ENCODE measurements around the gene RASGEF1C. TPM values are rescaled to one million over a fixed set of nuclear protein-coding genes. Genes with fewer than 3 reads are reported as not detected.

Gene RASGEF1C
- total RNA-seq, 1 experiment from 2014 or later = not detected

- Histone ChIP-seq H3K4me3 (ENCODE audit: low read length) (no peak overlapping the region), H2AFZ (ENCODE audit: low read length) (no peak overlapping the region), H4K20me1 (ENCODE audit: insufficient read depth, low read depth, low read length) (no peaks in the 10 kb centered on the region), H3K27me3 (ENCODE audit: low read length) (no peaks in the 10 kb centered on the region), H3K4me2 (ENCODE audit: low read depth, low read length, poor library complexity, severe bottlenecking) (no peak overlapping the region), H3K9ac (ENCODE audit: low read length) (no peak overlapping the region), H3K27ac (ENCODE audit: low read length) (no peak overlapping the region), H3K79me2 (ENCODE audit: low read length) (no peaks in the 10 kb centered on the region), H3K4me1 (ENCODE audit: low read length) (no peaks in the 10 kb centered on the region), H3K9me3 (ENCODE audit: low read length) (no peaks in the 10 kb centered on the region), H3K36me3 (ENCODE audit: insufficient read depth, low read length) (no peaks in the 10 kb centered on the region), H3K9me2 (replicated peaks; ENCODE audit: insufficient read depth, low read length) (no peaks in the 10 kb centered on the region)
- no peak for DNase-seq
Observed at GRCh38 chr5:180067986-180068385, 141.0 kb downstream of the RASGEF1C start.

DNA sequence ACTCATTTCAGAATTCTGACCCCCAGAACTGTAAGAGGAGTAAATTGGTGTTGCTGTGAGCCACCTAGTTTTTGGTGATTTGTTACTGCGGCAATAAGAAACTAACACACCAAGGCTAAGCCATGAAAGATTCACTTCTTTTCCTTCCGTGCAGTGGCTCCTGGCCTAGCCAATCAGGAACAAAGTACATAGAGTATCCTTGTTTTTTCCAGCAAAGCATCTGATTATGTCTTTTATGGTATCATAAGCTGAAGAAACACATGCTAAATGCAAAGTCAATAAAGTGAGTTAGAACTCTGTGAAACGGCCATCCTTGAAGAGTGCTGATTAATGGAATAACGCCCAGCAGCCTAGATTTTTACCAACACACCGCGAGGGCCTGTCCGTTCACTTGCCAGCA, 148.8 kb downstream of the RASGEF1C start:
- H3K4me3 ChIP-seq (ENCODE audit: low read length) = no peak overlapping the region
- no peaks in the 10 kb centered on the region for H3K27me3 ChIP-seq (ENCODE audit: low read length)
- H4K20me1 ChIP-seq (ENCODE audit: insufficient read depth, low read depth, low read length) = no peaks in the 10 kb centered on the region
- no peaks in the 10 kb centered on the region for H3K9me2 ChIP-seq (replicated peaks; ENCODE audit: insufficient read depth, low read length)
- no peaks in the 10 kb centered on the region for H3K79me2 ChIP-seq (ENCODE audit: low read length)
- H3K27ac ChIP-seq (ENCODE audit: low read length) = no peak overlapping the region
- no peak overlapping the region for H3K9ac ChIP-seq (ENCODE audit: low read length)
- H3K9me3 ChIP-seq (ENCODE audit: low read length) = no peaks in the 10 kb centered on the region
- no peaks in the 10 kb centered on the region for H3K4me1 ChIP-seq (ENCODE audit: low read length)
- no peak for DNase-seq
- H3K4me2 ChIP-seq (ENCODE audit: low read depth, low read length, poor library complexity, severe bottlenecking) = no peak overlapping the region
- H2AFZ ChIP-seq (ENCODE audit: low read length) = no peak overlapping the region
- no peaks in the 10 kb centered on the region for H3K36me3 ChIP-seq (ENCODE audit: insufficient read depth, low read length)

DNA sequence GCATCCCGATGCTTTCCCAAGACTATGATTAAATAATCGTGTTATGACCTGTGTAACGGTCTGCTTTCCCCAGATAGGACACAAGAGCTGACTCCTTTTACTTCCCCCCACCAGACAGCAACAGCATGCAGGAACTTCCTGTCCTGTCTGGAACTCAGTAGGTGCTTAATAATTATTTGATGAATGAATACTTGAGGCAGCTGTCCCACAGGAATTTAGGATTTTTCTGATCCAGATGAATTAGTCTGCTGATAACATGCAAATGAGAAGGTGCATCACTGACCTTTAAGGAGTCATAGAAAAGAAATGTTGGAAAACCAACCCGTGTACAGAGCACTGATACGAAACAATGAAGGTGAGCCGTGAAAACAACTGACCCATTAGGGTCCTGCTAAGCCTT, 149.7 kb downstream of the RASGEF1C start:
- no peak overlapping the region for H2AFZ ChIP-seq (ENCODE audit: low read length)
- no peaks in the 10 kb centered on the region for H3K4me1 ChIP-seq (ENCODE audit: low read length)
- H3K9me2 ChIP-seq (replicated peaks; ENCODE audit: insufficient read depth, low read length) = no peaks in the 10 kb centered on the region
- H3K27me3 ChIP-seq (ENCODE audit: low read length) = no peaks in the 10 kb centered on the region
- no peak overlapping the region for H3K4me3 ChIP-seq (ENCODE audit: low read length)
- no peaks in the 10 kb centered on the region for H3K9me3 ChIP-seq (ENCODE audit: low read length)
- no peaks in the 10 kb centered on the region for H3K79me2 ChIP-seq (ENCODE audit: low read length)
- H3K27ac ChIP-seq (ENCODE audit: low read length) = no peak overlapping the region
- no peak overlapping the region for H3K4me2 ChIP-seq (ENCODE audit: low read depth, low read length, poor library complexity, severe bottlenecking)
- H4K20me1 ChIP-seq (ENCODE audit: insufficient read depth, low read depth, low read length) = no peaks in the 10 kb centered on the region
- no peak for DNase-seq
- no peak overlapping the region for H3K9ac ChIP-seq (ENCODE audit: low read length)
- H3K36me3 ChIP-seq (ENCODE audit: insufficient read depth, low read length) = no peaks in the 10 kb centered on the region

DNA sequence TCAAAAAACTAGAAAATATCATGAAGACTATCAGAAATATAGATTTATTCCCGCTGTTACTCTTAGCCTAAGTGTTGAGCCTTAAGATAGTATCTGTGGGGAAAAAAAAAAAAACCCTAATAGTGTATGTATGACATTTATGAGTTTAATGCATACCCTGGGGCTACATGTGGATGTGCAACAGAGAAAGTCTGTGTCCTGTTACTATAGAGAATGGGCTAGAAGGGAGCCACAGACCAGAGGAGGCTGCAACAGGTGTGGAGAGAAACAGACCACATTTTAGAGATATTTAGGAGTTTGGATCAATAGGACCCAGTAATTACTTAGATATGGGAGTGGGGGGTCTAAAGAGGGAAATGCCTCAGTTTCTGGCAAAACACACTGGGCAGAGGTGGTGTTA, 152.9 kb downstream of the RASGEF1C start:
- H4K20me1 ChIP-seq (ENCODE audit: insufficient read depth, low read depth, low read length) = no peaks in the 10 kb centered on the region

GRCh38 chr5:180054226-180054625, 154.8 kb downstream of the RASGEF1C start:
- DNase-seq = no peak
- H3K36me3 ChIP-seq (ENCODE audit: insufficient read depth, low read length) = no peaks in the 10 kb centered on the region
- no peak overlapping the region for H3K4me2 ChIP-seq (ENCODE audit: low read depth, low read length, poor library complexity, severe bottlenecking)
- no peak overlapping the region for H3K9ac ChIP-seq (ENCODE audit: low read length)
- H3K9me2 ChIP-seq (replicated peaks; ENCODE audit: insufficient read depth, low read length) = no peaks in the 10 kb centered on the region
- H3K27me3 ChIP-seq (ENCODE audit: low read length) = no peaks in the 10 kb centered on the region
- no peaks in the 10 kb centered on the region for H3K9me3 ChIP-seq (ENCODE audit: low read length)
- no peak overlapping the region for H2AFZ ChIP-seq (ENCODE audit: low read length)
- H4K20me1 ChIP-seq (ENCODE audit: insufficient read depth, low read depth, low read length) = no peaks in the 10 kb centered on the region
- H3K4me3 ChIP-seq (ENCODE audit: low read length) = no peak overlapping the region
- H3K4me1 ChIP-seq (ENCODE audit: low read length) = no peaks in the 10 kb centered on the region
- H3K27ac ChIP-seq (ENCODE audit: low read length) = no peak overlapping the region
- H3K79me2 ChIP-seq (ENCODE audit: low read length) = no peaks in the 10 kb centered on the region

More for the DNA sequence above, 152.9 kb downstream of the RASGEF1C start:
- no peaks in the 10 kb centered on the region for H3K9me3 ChIP-seq (ENCODE audit: low read length)
- no peak overlapping the region for H3K4me3 ChIP-seq (ENCODE audit: low read length)
- H3K27ac ChIP-seq (ENCODE audit: low read length) = no peak overlapping the region
- no peak overlapping the region for H2AFZ ChIP-seq (ENCODE audit: low read length)
- no peaks in the 10 kb centered on the region for H3K9me2 ChIP-seq (replicated peaks; ENCODE audit: insufficient read depth, low read length)
- no peak for DNase-seq
- no peaks in the 10 kb centered on the region for H3K27me3 ChIP-seq (ENCODE audit: low read length)
- no peak overlapping the region for H3K9ac ChIP-seq (ENCODE audit: low read length)
- H3K36me3 ChIP-seq (ENCODE audit: insufficient read depth, low read length) = no peaks in the 10 kb centered on the region
- no peaks in the 10 kb centered on the region for H3K4me1 ChIP-seq (ENCODE audit: low read length)
- no peaks in the 10 kb centered on the region for H3K79me2 ChIP-seq (ENCODE audit: low read length)
- H3K4me2 ChIP-seq (ENCODE audit: low read depth, low read length, poor library complexity, severe bottlenecking) = no peak overlapping the region

- no peak overlapping the region for H3K4me3 ChIP-seq (ENCODE audit: low read length)
- H3K9me3 ChIP-seq (ENCODE audit: low read length) = no peaks in the 10 kb centered on the region
- H3K36me3 ChIP-seq (ENCODE audit: insufficient read depth, low read length) = no peaks in the 10 kb centered on the region
- no peak for DNase-seq
- no peaks in the 10 kb centered on the region for H3K27me3 ChIP-seq (ENCODE audit: low read length)
- no peaks in the 10 kb centered on the region for H3K4me1 ChIP-seq (ENCODE audit: low read length)
- H4K20me1 ChIP-seq (ENCODE audit: insufficient read depth, low read depth, low read length) = no peaks in the 10 kb centered on the region
- H2AFZ ChIP-seq (ENCODE audit: low read length) = no peak overlapping the region
- H3K79me2 ChIP-seq (ENCODE audit: low read length) = no peaks in the 10 kb centered on the region
- no peak overlapping the region for H3K9ac ChIP-seq (ENCODE audit: low read length)
- H3K4me2 ChIP-seq (ENCODE audit: low read depth, low read length, poor library complexity, severe bottlenecking) = no peak overlapping the region
- H3K9me2 ChIP-seq (replicated peaks; ENCODE audit: insufficient read depth, low read length) = no peaks in the 10 kb centered on the region
- no peak overlapping the region for H3K27ac ChIP-seq (ENCODE audit: low read length)
Observed at GRCh38 chr5:180053061-180053602, 155.9 kb downstream of the RASGEF1C start.

DNA sequence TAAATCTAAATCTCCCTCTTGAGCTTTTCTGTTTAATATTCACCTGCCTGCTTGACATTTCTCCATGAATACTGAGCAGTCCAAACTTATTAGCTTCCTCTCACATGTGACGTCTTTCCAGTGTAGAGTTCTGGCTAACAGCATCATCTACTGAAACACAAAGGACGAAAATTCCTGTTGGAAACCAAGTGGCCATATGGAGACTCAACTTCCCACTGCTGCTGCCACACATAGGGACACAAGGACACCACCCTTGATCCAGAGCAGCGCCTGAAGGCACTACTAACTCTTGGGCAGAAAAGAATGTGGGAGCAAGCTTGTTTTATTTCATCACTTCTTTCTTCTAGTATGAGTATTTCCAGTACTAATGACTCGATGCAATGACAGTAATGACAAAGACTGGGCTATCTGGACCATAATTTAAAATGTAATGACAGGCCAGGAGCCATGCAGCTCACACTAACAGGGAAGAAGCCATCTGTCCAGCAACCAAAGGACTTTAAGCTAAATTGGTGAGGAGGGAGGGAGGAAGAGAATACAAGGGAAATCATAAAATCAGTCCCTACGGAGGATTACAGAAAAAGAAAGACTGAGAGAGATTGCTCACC, 156.7 kb downstream of the RASGEF1C start:
- Histone ChIP-seq H3K4me1 (ENCODE audit: low read length) (no peaks in the 10 kb centered on the region), H3K4me2 (ENCODE audit: low read depth, low read length, poor library complexity, severe bottlenecking) (no peak overlapping the region), H3K79me2 (ENCODE audit: low read length) (no peaks in the 10 kb centered on the region), H3K36me3 (ENCODE audit: insufficient read depth, low read length) (no peaks in the 10 kb centered on the region), H3K9me2 (replicated peaks; ENCODE audit: insufficient read depth, low read length) (no peaks in the 10 kb centered on the region), H3K27ac (ENCODE audit: low read length) (no peak overlapping the region), H3K9ac (ENCODE audit: low read length) (no peak overlapping the region), H2AFZ (ENCODE audit: low read length) (no peak overlapping the region), H4K20me1 (ENCODE audit: insufficient read depth, low read depth, low read length) (no peaks in the 10 kb centered on the region), H3K4me3 (ENCODE audit: low read length) (no peak overlapping the region), H3K9me3 (ENCODE audit: low read length) (no peaks in the 10 kb centered on the region), H3K27me3 (ENCODE audit: low read length) (no peaks in the 10 kb centered on the region)
- DNase-seq = no peak

All from Karpas-422 (cell line).